Prostate gland (tissue), 2 donors: Measurements from ENCODE around the gene ERP44. TPM values are rescaled to one million over a fixed set of nuclear protein-coding genes. Genes with fewer than 3 reads are reported as not detected.

ENCODE experiments used
- DNase-seq: peaks from one replicate; pipeline ENCODE4 v3.0.0-alpha.2; 2019; ENCODE audit warnings: low spot score
- H3K27ac ChIP-seq, 2 donors: fragments of 200-600 bp; sonication (generic); 2 replicates each; pipeline ENCODE4 v1.5.1; 2017 to 2019
- H3K27me3 ChIP-seq: fragments of 200-600 bp; sonication (generic); replicated peaks from 2 replicates; pipeline ENCODE4 v1.5.1; 2019; ENCODE audit not compliant: insufficient read depth
- H3K36me3 ChIP-seq, 2 donors: fragments of 200-600 bp; sonication (generic); 1 replicate in 1 of 2; 2 replicates in 1 of 2; pipeline versions ENCODE4 v1.5.1 to v1.8.1; 2017 to 2019
- H3K4me1 ChIP-seq: fragments of 200-600 bp; sonication (generic); replicated peaks from 2 replicates; pipeline ENCODE4 v1.5.1; 2019
- H3K4me3 ChIP-seq, 2 donors: fragments of 200-600 bp; sonication (generic); 2 replicates each; pipeline ENCODE4 v1.5.1; 2017 to 2019
- H3K9me3 ChIP-seq: fragments of 200-600 bp; sonication (generic); 2 replicates; pipeline ENCODE4 v1.5.1; 2017
- POLR2A ChIP-seq: fragments of 450-650 bp; IDR thresholded peaks from one replicate; pipeline ENCODE4 v1.6.1; 2016; ENCODE audit warnings: antibody characterized with exemption, mild to moderate bottlenecking
- POLR2AphosphoS5 ChIP-seq: sonication (generic); formaldehyde crosslinking; IDR thresholded peaks from one replicate; pipeline ENCODE4 v1.6.1; 2017; ENCODE audit warnings: antibody characterized with exemption
- WGBS: methylation state at CpG from one replicate; pipeline ENCODE4 v1.1.5; 2018; 5-methylcytosine and 5-hydroxymethylcytosine counted together
- intact Hi-C: fragments of 100-400 bp; cut with DNase I; formaldehyde crosslinking; loops from one replicate; pipeline ENCODE4 v1.14.2; 2022
- total RNA-seq, 2 donors: library from RNA; depleted of rRNA; stranded (reverse); fragments of >200 nt; gene quantifications; one replicate each; pipeline ENCODE4 v1.1.0, GENCODE V29; 2016
- TF ChIP-seq, protein P1 (sequence below), 4 experiments: fragments of 200-600 bp in 2 of 4; fragments of 450-650 bp in 2 of 4; sonication (generic) in 2 of 4; IDR thresholded peaks; 1 replicate in 3 of 4; 2 replicates in 1 of 4; pipeline ENCODE4 v1.5.1; 2016 to 2019; ENCODE audit warnings: antibody characterized with exemption in 4 of 4, mild to moderate bottlenecking in 2 of 4, moderate library complexity in 2 of 4

Gene ERP44
- total RNA-seq, 2 donors from 2014 or later: 16.6 to 20.6 TPM

DNA sequence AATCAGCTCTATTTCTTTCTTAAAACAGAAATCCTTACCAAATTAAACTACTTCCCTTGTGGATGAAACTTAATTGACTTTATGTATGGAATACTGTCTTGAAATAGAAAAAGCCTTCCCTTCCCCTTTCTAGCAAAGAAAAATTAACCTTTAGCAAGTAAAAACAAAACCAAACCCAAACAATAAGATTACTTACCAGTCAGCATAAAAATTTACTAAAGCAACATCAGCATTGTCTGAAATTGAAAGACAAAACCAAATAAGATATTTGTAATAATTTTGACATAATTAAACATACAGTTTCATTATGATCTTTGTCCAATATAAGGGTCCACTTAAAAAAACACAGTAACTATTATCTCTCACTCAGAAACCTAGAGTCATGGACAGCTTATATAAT is 41.2 kb downstream of the ERP44 start:
- Histone ChIP-seq H3K4me1 (no peaks in the 10 kb centered on the region), H3K4me3 (no peak overlapping the region), H3K27me3 (no peaks in the 10 kb centered on the region), H3K9me3 (no peaks in the 10 kb centered on the region), H3K27ac (no peak overlapping the region), H3K36me3 (no peaks in the 10 kb centered on the region)
- intact Hi-C loops: no loop called here
- no peak for DNase-seq
- TF ChIP-seq POLR2A (no peak), POLR2AphosphoS5 (no peak)
- TF ChIP-seq, protein P1, sequence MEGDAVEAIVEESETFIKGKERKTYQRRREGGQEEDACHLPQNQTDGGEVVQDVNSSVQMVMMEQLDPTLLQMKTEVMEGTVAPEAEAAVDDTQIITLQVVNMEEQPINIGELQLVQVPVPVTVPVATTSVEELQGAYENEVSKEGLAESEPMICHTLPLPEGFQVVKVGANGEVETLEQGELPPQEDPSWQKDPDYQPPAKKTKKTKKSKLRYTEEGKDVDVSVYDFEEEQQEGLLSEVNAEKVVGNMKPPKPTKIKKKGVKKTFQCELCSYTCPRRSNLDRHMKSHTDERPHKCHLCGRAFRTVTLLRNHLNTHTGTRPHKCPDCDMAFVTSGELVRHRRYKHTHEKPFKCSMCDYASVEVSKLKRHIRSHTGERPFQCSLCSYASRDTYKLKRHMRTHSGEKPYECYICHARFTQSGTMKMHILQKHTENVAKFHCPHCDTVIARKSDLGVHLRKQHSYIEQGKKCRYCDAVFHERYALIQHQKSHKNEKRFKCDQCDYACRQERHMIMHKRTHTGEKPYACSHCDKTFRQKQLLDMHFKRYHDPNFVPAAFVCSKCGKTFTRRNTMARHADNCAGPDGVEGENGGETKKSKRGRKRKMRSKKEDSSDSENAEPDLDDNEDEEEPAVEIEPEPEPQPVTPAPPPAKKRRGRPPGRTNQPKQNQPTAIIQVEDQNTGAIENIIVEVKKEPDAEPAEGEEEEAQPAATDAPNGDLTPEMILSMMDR (IDR thresholded peaks at IDR 0.05): no peak

DNA sequence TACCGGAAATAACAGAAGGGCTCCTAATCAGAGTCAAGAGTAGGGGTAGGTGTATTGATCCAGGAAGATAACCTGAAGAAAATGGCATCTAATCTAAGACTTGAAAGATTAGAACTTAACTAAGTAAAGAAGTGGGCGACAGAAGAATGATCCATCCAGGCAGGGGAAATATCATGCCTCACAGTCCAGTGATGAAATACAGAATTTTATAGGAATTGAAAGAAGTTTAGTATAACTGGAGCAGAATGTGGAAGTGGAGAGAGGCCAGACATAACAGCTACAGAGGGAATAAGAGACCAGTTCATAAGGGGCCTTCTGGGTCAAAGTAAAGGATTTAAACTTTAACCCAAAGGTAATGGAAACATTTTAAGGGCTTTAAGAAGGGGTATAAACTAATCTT is 42.2 kb downstream of the ERP44 start:
- Histone ChIP-seq H3K27ac (no peak overlapping the region), H3K36me3 (no peaks in the 10 kb centered on the region), H3K4me1 (no peaks in the 10 kb centered on the region), H3K9me3 (no peaks in the 10 kb centered on the region), H3K4me3 (no peak overlapping the region), H3K27me3 (no peaks in the 10 kb centered on the region)
- 91% methylated on average over 2 of the region's 2 CpGs for WGBS
- DNase-seq: no peak
- TF ChIP-seq POLR2A (no peak), POLR2AphosphoS5 (no peak)
- TF ChIP-seq, protein P1 (IDR thresholded peaks at IDR 0.05): no peak
- intact Hi-C loops: no loop called here

DNA sequence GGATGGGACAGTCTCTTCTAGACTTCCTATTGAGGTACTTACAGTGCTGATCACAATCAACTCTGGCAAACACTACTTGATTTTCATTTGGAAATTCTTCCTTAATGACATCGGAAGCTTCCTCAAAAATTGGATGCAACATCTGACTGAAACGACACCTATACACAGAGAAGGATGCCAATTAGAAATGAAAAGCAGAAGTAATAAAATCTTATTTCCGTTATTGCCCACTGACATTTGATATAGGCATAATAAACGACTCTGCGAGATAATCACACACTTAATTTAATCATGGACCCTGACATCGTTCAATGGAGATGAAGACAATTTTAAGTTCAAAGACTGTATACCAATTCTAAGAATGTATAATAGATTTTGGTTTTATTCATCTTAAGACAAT is 46.4 kb downstream of the ERP44 start:
- intact Hi-C loops: no loop called here
- Histone ChIP-seq H3K27me3 (no peaks in the 10 kb centered on the region), H3K4me3 (no peak overlapping the region), H3K27ac (no peak overlapping the region), H3K9me3 (no peaks in the 10 kb centered on the region), H3K36me3 (no peaks in the 10 kb centered on the region), H3K4me1 (no peaks in the 10 kb centered on the region)
- no peak for DNase-seq
- 48% methylated on average over 6 of the region's 6 CpGs for WGBS
- TF ChIP-seq POLR2A (no peak), POLR2AphosphoS5 (no peak)
- TF ChIP-seq, protein P1 (IDR thresholded peaks at IDR 0.05): no peak

DNA sequence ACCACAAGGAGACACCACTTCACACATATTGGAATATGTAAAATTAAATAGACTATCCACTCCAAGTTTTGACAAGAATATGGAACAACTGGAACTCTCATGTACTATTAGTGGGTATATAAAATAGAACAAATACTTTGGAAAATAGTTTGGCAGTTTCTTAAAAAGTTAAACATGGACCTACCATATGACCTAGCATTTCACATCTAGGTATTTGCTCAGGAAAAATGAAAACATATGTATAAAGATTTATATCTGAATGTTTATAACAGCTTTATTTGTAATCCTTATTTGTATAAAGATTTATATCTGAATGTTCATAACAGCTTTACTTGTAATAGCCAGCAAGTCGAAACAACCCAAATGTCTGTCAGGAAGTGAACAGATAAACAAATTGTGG is 49.2 kb downstream of the ERP44 start:
- Histone ChIP-seq H3K4me1 (no peaks in the 10 kb centered on the region), H3K9me3 (no peaks in the 10 kb centered on the region), H3K27me3 (no peaks in the 10 kb centered on the region), H3K4me3 (no peak overlapping the region), H3K27ac (no peak overlapping the region), H3K36me3 (no peaks in the 10 kb centered on the region)
- TF ChIP-seq, protein P1 (IDR thresholded peaks at IDR 0.05): no peak
- peak; percentile 16 for TF ChIP-seq POLR2AphosphoS5
- DNase-seq: no peak
- intact Hi-C loops: no loop called here
- 40% methylated on average over 1 of the region's 1 CpG for WGBS

DNA sequence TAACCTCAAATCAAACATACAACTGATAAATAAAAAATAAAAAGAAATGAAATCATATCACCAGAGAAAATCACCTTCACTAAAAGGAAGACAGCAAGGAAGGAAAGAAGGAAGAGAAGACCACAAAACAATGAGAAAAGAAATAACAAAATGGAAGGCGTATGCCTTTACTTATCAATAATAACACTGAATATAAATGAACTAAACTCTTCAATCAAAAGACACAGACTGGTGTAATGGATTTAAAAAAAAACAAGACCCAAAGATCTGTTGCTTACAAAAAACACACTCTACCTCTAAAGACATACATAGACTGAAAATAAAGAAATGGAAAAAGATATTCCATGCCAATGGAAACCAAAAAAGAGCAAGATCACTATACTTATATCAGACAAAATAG is 60.3 kb downstream of the ERP44 start:
- Histone ChIP-seq H3K9me3 (no peaks in the 10 kb centered on the region), H3K36me3 (no peaks in the 10 kb centered on the region), H3K4me1 (no peaks in the 10 kb centered on the region), H3K27me3 (no peaks in the 10 kb centered on the region), H3K27ac (no peak overlapping the region), H3K4me3 (no peak overlapping the region)
- 89% methylated on average over 1 of the region's 1 CpG for WGBS
- intact Hi-C loops: no loop called here
- TF ChIP-seq POLR2AphosphoS5: no peak
- no peak for DNase-seq
